ENCODE data around the gene MILR1.
"Not testable (repeated sequence)": the region's sequence is repeated elsewhere in the genome, so short reads cannot be mapped to it uniquely, and the experiment has no call there.

Gene MILR1

DNA sequence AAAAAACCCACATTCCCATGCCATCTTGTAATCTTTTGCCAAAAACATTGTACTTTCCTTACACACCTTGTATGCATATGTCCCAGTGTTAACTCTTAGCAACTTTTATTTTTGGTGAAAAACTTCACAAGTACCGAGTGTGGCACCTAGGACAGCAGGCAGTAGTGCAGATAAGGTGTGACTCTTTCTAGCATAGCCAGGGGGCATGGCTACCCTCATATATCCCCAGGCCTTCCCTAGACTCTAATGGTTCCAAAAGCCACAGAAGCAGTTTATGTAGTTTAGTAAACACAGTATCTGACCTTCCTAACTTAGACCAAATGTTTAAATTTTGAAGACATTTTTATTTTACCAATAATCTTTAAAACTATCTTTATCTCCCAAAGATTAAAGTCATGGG, 20.5 kb upstream of the MILR1 start:
- no peak overlapping the region for H3K27ac ChIP-seq
- TF ChIP-seq, protein P1, sequence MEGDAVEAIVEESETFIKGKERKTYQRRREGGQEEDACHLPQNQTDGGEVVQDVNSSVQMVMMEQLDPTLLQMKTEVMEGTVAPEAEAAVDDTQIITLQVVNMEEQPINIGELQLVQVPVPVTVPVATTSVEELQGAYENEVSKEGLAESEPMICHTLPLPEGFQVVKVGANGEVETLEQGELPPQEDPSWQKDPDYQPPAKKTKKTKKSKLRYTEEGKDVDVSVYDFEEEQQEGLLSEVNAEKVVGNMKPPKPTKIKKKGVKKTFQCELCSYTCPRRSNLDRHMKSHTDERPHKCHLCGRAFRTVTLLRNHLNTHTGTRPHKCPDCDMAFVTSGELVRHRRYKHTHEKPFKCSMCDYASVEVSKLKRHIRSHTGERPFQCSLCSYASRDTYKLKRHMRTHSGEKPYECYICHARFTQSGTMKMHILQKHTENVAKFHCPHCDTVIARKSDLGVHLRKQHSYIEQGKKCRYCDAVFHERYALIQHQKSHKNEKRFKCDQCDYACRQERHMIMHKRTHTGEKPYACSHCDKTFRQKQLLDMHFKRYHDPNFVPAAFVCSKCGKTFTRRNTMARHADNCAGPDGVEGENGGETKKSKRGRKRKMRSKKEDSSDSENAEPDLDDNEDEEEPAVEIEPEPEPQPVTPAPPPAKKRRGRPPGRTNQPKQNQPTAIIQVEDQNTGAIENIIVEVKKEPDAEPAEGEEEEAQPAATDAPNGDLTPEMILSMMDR (IDR thresholded peaks at IDR 0.05): no peak
- no peak for TF ChIP-seq ZFX (IDR thresholded peaks at IDR 0.05; ENCODE audit: borderline replicate concordance)

DNA sequence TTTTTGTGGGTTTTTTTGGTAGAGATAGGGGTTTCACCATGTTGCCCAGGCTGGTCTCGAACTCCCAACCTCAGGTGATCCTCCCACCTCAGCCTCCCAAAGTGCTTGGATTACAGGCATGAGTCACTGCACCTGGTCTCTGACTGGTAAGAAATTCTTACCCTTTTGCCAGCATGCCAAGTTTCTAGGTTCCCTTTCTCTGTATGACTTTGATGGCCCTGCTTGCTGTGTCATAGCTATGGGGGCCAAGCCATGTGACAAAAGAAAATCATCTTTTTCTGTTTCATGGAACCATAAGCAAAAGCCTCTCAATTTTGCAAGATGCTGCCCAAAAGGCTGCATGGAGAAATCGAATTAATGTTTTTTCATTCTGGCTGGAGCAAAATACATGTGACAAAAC, 18.9 kb upstream of the MILR1 start:
- not testable (repeated sequence) for H3K27ac ChIP-seq

DNA sequence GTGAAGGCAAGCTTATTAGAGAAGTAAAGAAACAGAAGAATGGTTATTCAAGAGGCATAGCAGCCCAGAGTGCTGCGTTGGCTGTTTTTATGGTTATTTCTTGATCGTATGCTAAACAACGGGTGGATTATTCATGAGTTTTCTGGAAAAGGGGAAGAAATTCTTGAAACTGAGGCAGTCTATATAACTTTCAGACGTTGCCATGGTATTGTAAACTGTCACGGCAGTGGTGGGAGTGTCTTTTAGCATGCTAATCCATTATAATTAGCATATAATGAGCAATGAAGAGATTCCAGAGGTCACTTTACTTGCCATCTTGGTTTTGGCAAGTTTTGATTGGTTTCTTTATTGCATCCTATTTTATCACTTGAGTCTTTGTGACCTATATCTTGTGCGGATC, 17.4 kb upstream of the MILR1 start:
- no peak for TF ChIP-seq ZFX (IDR thresholded peaks at IDR 0.05; ENCODE audit: borderline replicate concordance)
- TF ChIP-seq, protein P1 (IDR thresholded peaks at IDR 0.05): no peak
- no peak overlapping the region for H3K27ac ChIP-seq

DNA sequence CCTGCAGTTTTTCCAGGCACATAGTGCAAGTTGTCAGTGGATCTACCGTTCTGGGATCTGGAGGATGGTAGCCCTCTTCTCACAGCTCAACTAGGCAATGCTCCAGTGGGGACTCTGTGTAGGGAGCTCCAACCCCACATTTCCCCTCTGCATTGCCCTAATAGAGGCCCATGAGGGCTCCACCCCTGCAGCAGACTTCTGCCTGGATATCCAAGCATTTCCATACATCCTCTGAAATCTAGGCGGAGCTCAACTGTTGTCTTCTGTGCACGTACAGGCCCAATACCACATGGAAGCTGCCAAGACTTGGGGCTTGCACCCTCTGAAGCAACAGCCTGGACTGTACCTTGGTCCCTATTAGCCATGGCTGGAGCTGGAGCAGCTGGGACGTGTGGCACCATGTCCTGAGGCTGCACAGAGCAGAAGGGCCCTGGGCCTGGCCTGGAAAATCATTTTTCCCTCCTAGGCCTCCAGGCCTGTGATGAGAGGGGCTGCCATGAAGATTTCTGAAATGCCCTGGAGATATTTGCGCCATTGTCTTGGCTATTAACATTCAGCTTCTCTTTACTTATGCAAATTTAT, 10.9 kb upstream of the MILR1 start:
- no peak for TF ChIP-seq ZFX (IDR thresholded peaks at IDR 0.05; ENCODE audit: borderline replicate concordance)
- TF ChIP-seq, protein P1 (IDR thresholded peaks at IDR 0.05): no peak

DNA sequence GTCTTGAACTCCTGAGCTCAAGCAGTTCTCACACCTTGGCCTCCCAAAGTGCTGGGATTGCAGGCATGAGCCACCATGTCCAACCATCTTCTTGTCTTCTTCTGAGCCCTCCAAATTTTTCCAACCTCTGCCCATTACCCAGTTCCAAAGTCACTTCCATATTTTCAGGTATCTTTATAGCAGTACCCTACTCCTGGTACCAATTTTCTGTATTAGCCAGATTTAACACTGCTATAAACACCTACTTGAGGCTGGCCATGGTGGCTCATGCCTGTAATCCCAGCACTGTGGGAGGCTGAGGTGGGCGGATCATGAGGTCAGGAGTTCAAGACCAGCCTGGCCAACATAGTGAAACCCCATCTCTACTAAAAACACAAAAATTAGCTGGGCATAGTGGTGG, 9.4 kb upstream of the MILR1 start:
- H3K27ac ChIP-seq: not testable (repeated sequence)

More for the DNA sequence above, 10.9 kb upstream of the MILR1 start:
- H3K27ac ChIP-seq: no peak overlapping the region

DNA sequence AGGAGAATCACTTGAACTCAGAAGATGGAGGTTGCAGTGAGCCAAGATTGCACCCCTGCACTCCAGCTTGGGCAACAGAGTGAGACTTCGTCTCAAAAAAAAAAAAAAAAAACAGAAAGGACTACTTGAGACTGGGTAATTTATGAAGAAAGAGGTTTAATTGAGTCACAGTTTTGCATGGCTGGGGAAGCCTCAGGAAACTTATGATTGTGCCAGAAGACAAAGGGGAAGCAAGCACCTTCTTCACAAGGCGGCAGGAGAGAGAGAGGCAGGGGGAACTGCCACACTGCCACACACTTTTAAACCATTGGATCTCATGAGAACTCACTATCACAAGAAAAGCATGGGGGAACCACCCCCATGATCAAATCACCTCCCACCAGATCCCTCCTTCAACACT, 9.0 kb upstream of the MILR1 start:
- H3K27ac ChIP-seq: no peak overlapping the region
- TF ChIP-seq ZFX (IDR thresholded peaks at IDR 0.05; ENCODE audit: borderline replicate concordance): no peak
- TF ChIP-seq, protein P1 (IDR thresholded peaks at IDR 0.05): no peak

DNA sequence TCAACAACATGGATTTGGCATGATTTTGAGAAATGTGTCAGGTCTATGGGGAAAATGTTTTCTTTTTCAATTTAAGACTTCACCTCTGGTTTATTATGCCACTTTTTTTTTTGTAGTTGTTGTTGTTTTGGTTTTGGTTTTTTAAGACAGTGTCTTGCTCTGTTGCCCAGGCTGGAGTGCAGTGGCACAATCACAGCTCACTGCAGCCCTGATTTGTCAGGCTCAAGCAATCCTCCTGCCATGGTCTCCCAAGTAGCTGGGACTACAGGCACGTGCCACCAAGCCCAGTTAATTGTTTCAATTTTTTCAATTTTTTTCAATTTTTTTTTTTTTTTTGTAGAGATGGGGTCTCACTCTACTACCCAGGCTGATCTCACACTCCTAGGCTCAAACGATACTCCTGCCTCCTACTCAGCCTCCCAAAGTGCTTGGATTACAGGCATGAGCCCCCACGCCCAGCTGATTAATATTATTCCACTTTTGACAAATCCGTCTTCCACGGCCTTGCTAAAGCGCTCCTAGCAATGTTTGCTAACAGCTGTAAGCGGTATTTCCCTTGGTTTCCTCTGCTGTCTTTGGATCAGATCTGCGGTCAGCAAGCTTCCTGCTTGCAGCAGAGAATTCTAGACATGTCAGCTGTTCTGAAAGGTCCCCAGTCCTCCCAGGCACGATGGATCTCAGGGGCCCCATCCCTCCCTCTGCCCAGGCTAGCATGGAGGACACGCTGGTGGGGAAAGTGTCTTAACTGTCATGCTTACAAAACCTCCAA, 7.0 kb upstream of the MILR1 start:
- H3K27ac ChIP-seq: no peak overlapping the region
- TF ChIP-seq ZFX (IDR thresholded peaks at IDR 0.05; ENCODE audit: borderline replicate concordance): no peak
- TF ChIP-seq, protein P1 (IDR thresholded peaks at IDR 0.05): no peak

DNA sequence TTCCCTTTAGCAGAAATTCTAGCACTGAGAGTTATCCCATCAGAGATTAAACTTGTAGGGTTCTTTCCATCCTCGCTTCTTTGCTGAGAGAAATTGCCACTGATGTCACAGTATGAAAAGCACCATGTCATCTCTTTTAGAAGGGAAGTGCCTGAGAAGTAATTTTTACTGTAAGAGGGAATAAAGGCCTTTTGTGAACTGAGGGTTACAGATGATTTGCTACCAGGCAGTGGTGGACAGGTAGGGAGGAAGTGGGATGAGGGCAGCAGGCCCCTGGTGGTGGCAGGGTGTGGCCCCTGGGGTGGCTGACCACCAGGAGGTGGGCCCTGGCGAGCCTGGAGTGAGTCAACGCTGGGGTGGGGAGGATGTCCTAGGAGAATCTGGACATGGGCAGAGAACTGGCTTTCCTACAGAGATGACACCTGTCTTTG, 6.4 kb upstream of the MILR1 start:
- H3K27ac ChIP-seq: no peak overlapping the region
- TF ChIP-seq, protein P1 (IDR thresholded peaks at IDR 0.05): no peak
- no peak for TF ChIP-seq ZFX (IDR thresholded peaks at IDR 0.05; ENCODE audit: borderline replicate concordance)
